Posterior vena cava (tissue), 2 donors: ENCODE results near the gene UTP4. TPM values are rescaled to one million over a fixed set of nuclear protein-coding genes. Genes with fewer than 3 reads are reported as not detected.
"Not testable (repeated sequence)": the region's sequence is repeated elsewhere in the genome, so short reads cannot be mapped to it uniquely, and the experiment has no call there.

Experiments used
- DNase-seq: peaks from one replicate; pipeline ENCODE4 v3.0.0-alpha.2; 2020; ENCODE audit warnings: low spot score
- intact Hi-C, 2 donors: fragments of 100-400 bp; cut with DNase I; formaldehyde crosslinking; loops; one replicate each; pipeline versions ENCODE4 v1.14.1 to v1.14.2; 2022 to 2023
- total RNA-seq, 2 donors: library from RNA; stranded (reverse); fragmentation: NEBNext Ultra II Directional; extraction: Animal tissue kit (Norgen Biotek cat#: 25700); gene quantifications; one replicate each; pipeline ENCODE4 v1.2.1, GENCODE V29; 2021
- donor health status: DM: yes; HTN: yes; CAD: no.
- donor health status: DM: yes; HTN: yes; CAD: no.

UTP4 gene
- total RNA-seq, 2 donors from 2014 or later: 32.8 to 36.9 TPM

DNA sequence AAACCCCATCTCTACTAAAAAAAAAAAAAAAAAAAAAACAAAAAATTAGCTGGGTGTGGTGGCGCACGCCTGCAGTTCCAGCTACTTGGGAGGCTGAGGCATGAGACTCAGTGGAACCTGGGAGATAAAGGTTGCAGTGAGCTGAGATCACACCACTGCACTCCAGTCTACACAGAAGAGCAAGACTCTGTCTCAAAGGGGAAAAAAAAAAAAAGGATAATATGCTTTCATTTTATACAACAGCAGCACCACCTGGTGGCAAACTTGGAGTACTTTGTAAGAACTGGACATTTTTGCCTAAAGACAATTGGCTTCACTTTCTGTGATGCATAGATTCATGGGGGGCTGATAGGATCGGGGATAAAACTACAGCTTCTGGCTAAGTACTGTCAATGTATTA, 8.5 kb upstream of the UTP4 start:
- intact Hi-C loops: loop anchor here in 1 of 2 donors (10.0 kb wide), 1 partner anchor 599 kb away; no protein-coding TSS in a partner anchor
- DNase-seq: no peak

DNA sequence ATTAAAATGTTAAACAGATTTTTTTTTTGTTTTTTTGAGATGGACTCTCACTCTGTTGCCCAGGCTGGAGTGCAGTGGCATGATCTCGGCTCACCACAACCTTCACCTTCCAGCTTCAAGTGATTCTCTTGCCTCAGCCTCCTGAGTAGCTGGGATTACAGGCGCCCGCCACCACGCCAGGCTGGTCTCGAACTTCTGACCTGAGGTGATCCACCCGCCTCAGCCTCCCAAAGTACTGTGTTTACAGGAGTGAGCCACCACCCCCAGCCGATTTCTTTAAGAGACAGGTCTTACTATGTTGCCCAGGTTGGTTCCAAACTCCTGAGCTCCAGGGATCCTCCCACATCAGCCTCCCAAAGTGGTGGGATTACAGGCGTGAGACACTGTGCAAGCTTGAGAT, 8.0 kb upstream of the UTP4 start:
- intact Hi-C loops: loop anchor here in 1 of 2 donors (10.0 kb wide), 1 partner anchor 600 kb away; no protein-coding TSS in a partner anchor
- DNase-seq: peak; percentile 44

DNA sequence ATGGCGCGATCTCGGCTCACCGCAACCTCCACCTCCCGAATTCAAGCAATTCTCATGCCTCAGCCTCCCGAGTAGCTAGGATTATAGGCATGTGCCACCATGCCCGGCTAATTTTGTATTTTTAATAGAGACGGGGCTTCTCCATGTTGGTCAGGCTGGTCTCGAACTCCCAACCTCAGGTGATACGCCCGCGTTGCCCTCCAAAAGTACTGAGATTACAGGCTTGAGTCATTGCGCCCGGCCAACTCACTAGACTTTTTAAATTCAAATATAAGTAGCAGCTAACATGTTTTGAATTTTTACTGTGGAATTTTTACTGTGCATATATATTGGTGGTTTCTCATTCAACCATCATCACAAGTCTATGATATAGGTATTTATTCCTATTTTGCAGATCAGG, 7.5 kb upstream of the UTP4 start:
- intact Hi-C loops: loop anchor here in 1 of 2 donors (10.0 kb wide), 1 partner anchor 600 kb away; no protein-coding TSS in a partner anchor
- peak; percentile 35 for DNase-seq

DNA sequence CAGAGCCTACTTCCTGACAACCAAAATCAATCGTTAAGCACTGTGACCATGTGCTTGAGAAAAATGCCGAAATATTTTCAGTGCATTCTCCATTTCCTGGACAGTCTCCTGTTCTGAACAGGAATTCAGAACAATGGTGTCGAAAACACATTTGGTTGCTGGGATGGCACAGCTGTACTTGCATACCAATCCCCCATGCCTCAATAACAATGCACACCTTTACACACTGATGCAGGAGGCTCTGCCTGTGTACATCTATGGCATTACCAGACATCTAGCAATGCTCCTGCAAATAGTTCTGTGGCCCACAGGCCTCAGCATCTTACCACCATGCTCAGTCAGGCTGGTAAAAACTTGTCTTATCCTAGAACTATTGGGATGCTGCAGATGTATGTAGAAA, 6.2 kb upstream of the UTP4 start:
- intact Hi-C loops: loop anchor here in 1 of 2 donors (10.0 kb wide), 1 partner anchor 601 kb away; no protein-coding TSS in a partner anchor
- peak; percentile 5 for DNase-seq

DNA sequence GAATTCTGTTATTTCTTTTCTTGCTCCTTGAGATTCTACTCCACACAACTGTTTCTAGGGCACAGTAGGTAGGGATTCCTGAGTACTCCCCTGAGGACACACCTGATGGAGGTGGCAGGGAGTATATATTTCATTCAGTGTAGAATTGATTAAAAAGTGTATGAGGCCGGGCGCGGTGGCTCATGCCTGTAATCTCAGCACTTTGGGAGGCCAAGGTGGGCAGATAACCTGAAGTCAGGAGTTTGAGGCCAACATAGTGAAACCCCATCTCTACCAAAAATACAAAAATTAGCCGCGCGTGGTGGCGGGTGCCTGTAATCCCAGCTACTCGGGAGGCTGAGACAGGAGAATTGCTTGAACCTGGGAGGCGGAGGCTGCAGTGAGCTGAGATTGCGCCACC, 5.6 kb upstream of the UTP4 start:
- peak; percentile 58 for DNase-seq
- intact Hi-C loops: loop anchor here in 1 of 2 donors (10.0 kb wide), 1 partner anchor 602 kb away; no protein-coding TSS in a partner anchor

DNA sequence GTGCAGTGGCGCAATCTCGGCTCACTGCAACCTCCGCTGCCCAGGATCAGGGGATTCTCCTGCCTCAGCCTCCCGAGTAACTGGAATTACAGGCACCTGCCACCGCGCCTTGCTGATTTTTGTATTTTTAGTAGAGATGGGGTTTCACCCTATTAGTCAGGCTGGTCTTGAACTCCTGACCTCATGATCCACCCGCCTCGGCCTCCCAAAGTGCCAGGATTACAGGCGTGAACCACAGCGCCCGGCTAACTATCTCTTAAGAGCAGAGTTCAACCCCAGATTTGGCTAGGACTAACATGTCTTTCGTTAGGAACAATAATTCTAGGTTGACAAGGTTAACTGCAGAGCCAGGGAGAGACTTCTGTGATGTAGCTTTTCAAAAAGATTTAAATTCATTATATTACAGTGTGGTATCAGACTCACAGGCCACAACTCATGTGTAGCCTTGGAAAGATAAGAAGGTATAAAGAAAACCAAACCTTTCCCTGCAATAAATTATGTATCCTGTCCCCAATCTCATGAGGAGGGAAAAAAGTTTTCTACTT, 4.4 kb upstream of the UTP4 start:
- DNase-seq: peak; percentile 47
- intact Hi-C loops: loop anchor here in 1 of 2 donors (10.0 kb wide), 1 partner anchor 603 kb away; no protein-coding TSS in a partner anchor

DNA sequence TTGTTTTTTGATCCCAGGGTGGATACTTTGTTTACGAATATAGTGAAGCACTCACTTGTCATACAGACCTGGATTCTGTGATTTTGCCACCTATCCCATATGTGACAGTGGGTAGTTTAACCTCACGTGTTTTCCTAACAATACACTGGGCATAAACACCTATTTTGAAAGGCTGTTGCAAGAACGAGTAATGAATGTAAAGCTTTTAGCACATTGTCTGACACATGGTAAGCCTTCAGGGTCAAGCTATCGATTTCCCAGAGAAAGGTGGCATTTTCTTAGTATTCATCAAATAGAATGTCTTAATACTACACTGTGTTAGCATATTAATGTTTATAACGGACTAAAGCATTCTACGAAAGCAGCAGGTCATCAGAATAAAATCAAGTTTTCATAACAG, 2.0 kb upstream of the UTP4 start:
- intact Hi-C loops: no loop called here
- DNase-seq: no peak

DNA sequence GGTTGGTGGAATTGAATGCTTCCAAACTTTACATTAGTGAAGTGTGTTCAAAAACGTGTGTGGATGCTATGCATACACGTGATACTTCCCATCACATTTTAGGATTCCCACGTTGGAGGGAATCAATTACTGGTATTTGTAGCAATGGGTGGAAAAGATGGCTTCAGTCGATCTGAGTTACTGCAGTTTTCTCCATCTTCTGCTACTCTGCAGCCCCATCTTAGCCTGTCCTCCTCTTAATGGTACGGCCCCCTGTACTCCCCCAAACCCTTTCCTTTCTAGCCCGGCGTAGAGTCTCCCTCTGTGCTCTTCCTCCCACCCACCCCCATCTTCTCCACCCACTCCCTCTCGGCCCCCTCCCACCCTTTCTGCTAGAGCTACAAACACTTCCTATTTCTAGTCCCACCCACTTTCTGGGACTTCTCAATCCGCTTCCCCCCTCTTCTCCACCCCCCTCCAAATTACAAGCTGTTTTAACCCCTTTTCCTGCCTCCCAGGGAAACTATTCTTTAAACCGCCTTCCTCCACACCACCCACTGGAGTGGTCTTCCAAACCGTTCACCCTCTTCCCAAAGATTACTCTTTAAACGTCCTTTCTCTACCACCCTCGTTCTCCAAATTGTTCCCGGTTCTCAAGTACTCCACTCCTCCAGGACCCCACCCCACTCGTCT, 1.1 kb upstream of the UTP4 start:
- peak; percentile 14 for DNase-seq
- intact Hi-C loops: no loop called here

DNA sequence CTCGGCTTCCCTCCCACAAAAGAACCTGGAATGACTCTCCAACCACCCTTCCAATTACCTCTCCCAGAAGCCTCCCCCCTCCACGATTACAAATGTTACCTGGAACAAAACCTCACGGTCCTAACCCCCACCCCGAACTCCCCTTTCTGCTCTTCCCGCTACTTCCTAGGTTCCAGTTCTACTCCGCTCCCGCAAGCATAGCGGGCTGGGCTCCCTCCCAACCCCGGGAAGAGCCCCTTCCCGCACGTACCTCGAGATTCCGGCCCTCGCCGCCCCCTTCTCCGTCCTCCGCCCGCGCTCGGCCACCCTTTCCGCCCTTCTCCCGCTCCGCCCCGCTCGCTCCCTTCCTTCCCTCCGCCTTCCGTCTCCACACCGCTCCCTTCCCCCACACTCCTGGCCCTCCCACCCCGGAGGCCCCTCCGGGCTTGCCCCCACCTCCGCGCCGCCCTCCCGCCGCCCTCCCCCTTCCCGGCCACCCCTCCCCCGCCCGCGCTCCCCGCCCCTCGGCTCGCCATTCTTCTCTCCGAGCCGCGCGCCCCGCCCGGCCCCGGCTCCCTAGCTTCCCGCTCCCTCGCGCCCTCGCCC, 518 bp upstream of the UTP4 start:
- DNase-seq: peak; percentile 92
- intact Hi-C loops: no loop called here

DNA sequence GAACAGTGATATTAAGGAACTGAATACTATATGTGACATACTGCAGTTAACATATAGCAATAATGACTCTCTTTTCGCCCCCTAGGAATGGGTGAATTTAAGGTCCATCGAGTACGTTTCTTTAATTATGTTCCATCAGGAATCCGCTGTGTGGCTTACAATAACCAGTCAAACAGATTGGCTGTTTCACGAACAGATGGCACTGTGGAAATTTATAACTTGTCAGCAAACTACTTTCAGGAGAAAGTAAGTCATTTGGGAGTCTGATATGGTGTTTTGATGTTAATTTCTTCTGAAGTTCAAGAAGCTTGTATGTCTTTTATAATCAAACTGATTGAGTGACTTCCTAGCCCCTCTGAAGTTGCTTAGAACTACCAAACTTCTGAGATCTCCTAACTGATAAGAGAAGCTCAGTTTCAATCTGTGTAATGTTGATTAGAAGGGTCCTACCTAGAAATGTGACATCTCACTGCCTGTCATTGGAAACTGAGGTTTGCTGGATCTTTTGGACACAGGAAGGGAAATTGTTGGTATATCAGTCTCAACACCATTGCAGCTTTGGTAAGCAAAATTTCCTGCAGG, 1.0 kb downstream of the UTP4 start:
- intact Hi-C loops: no loop called here
- DNase-seq: no peak

DNA sequence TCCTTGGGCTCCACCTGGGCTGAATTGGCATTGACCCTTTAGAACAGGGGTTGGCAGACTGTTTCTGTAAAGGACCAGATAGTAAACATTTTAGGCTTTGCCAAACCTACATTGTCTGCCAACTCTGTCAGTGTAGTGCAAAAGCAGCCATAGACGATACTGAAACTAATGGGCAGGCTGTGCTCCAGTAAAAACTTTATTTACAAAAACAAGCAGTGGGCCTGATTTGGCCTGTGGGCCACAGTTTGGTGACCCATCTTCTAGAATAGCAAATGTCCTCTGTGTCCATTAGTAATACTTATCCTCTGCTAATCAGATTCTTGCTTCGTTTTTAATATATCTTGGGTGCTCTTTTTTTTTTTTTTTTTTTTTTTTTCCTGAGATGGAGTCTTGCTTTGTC, 6.2 kb downstream of the UTP4 start:
- no peak for DNase-seq
- intact Hi-C loops: no loop called here

DNA sequence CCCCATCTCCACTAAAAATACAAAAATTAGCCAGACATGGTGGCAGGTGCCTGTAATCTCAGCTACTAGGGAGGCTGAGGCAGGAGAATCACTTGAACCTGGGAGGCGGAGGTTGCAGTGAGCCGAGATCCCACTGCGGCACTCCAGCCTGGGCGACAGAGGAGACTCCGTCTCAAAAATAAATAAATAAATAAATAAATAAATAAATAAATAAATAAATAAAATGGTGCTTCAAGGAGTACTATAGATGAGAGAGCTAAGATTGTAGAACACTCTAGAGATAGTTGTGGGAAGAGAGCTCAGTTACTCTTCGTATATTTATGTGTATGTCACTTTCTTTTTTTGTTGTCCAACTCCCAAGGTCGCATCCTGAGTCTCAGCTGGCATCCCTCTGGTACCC, 7.0 kb downstream of the UTP4 start:
- intact Hi-C loops, DNase-seq: not testable (repeated sequence)

DNA sequence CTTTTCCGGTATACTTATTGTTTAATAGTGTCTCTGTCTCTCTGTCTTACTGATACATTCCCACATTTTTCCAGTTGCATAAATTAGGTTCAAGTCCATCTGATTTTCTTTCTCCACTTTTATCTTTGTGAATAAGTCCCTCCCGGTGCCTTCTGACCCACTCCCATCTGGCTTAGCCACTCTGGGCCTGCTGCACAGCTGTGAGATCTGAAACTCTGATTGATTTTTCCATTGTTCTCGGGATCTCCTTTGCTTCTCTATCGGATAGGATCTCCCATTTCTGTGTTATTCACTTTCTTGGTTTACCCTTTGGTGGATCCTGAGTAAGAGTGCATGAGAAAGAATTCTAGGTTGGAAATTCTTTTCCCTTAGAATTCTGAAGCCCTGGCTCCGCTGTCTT, 8.6 kb downstream of the UTP4 start:
- intact Hi-C loops: no loop called here
- no peak for DNase-seq

DNA sequence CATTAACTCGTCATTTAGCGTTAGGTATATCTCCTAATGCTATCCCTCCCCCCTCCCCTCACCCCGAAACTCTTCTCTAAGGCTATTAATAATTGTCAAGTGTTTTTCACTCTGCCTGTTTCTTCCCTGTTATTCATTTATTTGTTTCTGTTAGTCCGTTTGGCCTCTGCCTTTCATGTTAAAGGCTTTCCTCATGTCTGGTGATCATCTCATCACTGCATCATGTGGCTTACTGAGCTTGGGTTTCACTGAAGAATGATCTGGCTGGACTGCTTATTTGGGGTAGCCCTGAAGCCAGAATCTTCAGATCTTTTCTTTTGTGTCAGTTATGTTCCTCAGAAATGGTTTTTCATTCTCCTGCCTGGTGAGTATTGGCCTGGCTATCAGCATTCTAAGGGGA, 9.5 kb downstream of the UTP4 start:
- intact Hi-C loops: no loop called here
- DNase-seq: no peak

DNA sequence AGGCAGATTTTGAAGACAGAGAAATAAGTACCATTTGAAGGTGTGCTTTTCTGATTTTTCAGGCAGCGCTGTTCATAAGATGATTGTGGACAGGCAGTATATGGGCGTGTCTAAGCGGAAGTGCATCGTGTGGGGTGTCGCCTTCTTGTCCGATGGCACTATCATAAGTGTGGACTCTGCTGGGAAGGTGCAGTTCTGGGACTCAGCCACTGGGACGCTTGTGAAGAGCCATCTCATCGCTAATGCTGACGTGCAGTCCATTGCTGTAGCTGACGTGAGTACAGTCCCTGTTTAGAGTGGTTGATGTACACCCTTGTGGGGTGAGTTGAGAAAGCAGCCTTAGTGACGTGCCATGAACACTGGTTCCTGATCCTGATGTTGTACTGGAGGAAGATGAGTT, 10.7 kb downstream of the UTP4 start:
- no peak for DNase-seq
- intact Hi-C loops: no loop called here

DNA sequence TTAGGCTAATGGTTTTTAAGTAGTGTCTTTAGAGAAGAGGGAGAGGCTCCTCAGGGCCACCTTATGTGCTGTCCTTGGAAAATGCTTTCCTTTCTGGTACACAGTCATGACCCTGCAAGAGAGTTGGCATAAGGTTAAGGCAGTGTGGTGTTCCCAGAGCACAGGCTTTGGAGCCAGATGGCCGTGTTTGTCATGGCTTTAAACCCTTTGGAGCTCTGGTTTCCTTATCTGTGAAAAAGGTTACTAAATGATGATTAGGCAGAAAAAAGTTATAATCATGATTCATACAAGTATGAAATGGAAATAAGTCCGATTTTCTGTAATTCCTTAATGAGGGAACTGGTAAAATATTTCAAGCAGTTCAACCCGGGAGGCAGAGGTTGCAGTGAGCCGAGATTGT, 13.2 kb downstream of the UTP4 start:
- no peak for DNase-seq
- intact Hi-C loops: loop anchor here in 1 of 2 donors (5.0 kb wide), 1 partner anchor 142 kb away; no protein-coding TSS in a partner anchor

DNA sequence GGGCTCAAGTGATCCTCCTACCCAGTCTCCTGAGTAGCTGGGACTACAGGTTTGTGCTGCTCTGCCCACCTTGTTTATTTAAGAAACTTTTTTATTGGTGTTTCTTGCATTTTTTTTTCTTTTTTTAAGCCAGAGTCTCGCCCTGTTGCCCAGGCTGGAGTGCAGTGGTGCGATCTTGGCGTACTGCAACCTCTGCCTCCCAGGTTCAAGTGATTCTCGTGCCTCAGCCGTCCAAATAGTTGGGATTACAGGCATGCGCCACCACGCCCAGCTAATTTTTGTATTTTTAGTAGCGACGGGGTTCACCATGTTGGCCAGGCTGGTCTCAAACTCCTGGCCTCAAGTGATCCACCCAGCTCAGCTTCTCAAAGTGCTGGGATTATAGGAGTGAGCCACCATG, 17.2 kb downstream of the UTP4 start:
- intact Hi-C loops: loop anchor here (5.0 kb wide), 1 partner anchor 138 kb away; no protein-coding TSS in a partner anchor
- DNase-seq: not testable (repeated sequence)

DNA sequence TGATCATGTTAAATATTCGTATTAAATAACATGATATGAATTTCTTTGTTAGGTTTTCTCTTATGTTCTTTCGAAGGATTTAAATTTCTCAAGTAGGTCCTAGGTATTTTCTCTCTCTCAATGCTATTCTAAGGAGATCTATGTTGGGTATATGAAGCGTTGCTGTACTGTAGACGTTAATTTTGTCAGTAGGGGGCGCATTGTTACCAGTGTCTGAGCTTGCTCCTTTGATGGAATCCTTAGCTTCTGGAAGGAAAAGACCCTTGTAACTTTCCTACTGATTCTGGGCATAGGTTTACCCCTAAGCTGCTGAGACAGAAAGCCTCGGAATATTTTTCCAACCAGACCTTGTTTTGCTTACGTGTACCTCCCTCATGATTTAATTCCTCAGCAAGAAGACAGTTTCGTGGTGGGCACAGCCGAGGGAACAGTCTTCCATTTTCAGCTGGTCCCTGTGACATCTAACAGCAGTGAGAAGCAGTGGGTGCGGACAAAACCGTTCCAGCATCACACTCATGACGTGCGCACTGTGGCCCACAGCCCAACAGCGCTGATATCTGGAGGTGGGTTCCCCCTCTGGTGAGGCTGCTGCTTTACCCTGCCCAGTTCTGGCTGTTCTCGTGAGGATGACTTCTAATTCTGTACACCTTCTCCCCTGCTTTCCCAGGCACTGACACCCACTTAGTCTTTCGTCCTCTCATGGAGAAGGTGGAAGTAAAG, 17.9 kb downstream of the UTP4 start:
- intact Hi-C loops: loop anchor here in 1 of 2 donors (5.0 kb wide), 1 partner anchor 137 kb away; no protein-coding TSS in a partner anchor
- no peak for DNase-seq

DNA sequence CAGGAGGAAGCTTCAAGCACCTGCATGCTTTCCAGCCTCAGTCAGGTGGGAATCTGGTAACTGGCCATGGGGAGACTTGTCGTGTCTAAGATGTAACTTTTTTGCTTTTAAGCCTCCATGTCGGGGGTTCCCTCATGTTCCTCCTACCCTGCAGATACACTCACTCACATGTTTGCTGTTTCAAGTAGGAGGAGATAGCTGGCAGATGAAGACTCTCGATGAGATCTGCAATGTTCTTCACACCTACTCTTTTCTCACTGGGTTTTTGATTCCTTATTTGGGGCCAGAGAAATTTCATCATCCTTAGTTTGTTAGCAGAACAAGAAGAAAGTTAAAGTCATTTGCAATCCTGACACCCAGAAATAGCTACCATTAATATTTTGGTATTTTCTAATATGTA, 24.7 kb downstream of the UTP4 start:
- intact Hi-C loops: no loop called here
- DNase-seq: no peak
